Mammary epithelial cell (primary cell): ENCODE data around the gene EPN3.

Experiments used
- CTCF ChIP-seq, 2 donors: IDR thresholded peaks in 1 of 2; conservative IDR thresholded peaks in 1 of 2; 2 replicates each; pipeline ENCODE4 v1.5.1; 2011 to 2012; ENCODE audit warnings: inconsistent platforms in 2 of 2, low read length in 2 of 2, mild to moderate bottlenecking in 2 of 2, control low read depth in 1 of 2, low read depth in 1 of 2; ENCODE audit not compliant: insufficient read depth in 1 of 2; ENCODE audit errors: extremely low read depth in 1 of 2
- EZH2 ChIP-seq: IDR thresholded peaks from 2 replicates; pipeline ENCODE4 v1.6.1; 2012; ENCODE audit warnings: low read length, inconsistent platforms, borderline replicate concordance

GRCh38 chr17:50576864-50577263 lies 44.3 kb downstream of the EPN3 start:
- TF ChIP-seq CTCF (conservative IDR thresholded peaks at IDR 0.05 in 1 of 2, IDR thresholded peaks at IDR 0.05 in 1 of 2; ENCODE audit: extremely low read depth in 1 of 2, insufficient read depth in 1 of 2, low read depth in 1 of 2, low read length in 2 of 2): no peak
- no peak for TF ChIP-seq EZH2
